Activated CD8-positive, alpha-beta memory T cell treated with anti-CD3 and anti-CD28 coated beads, Interleukin-2, amount 50 U/mL, for 48 hours (primary cell): ENCODE data around the gene SNTG2.
"Not testable (repeated sequence)": the region's sequence is repeated elsewhere in the genome, so short reads cannot be mapped to it uniquely, and the experiment has no call there.

Source experiments
- DNase-seq: peaks from one replicate; pipeline ENCODE4 v3.0.0-alpha.2; 2020

SNTG2 gene

GRCh38 chr2:1104364-1104763, 153.7 kb downstream of the SNTG2 start:
- no peak for DNase-seq

GRCh38 chr2:1106344-1106743, 155.7 kb downstream of the SNTG2 start:
- not testable (repeated sequence) for DNase-seq

GRCh38 chr2:1115843-1116539, 165.3 kb downstream of the SNTG2 start:
- no peak for DNase-seq

GRCh38 chr2:1117569-1117968, 166.9 kb downstream of the SNTG2 start:
- no peak for DNase-seq

GRCh38 chr2:1125217-1125616, 174.6 kb downstream of the SNTG2 start:
- no peak for DNase-seq

- no peak for DNase-seq
Measured at GRCh38 chr2:1125633-1126370, 175.2 kb downstream of the SNTG2 start.

- DNase-seq: no peak
Measured at GRCh38 chr2:1129982-1130381, 179.3 kb downstream of the SNTG2 start.

GRCh38 chr2:1130922-1131321, 180.3 kb downstream of the SNTG2 start:
- no peak for DNase-seq

GRCh38 chr2:1132328-1132969, 181.8 kb downstream of the SNTG2 start:
- DNase-seq: no peak

GRCh38 chr2:1133896-1134295, 183.2 kb downstream of the SNTG2 start:
- DNase-seq: not testable (repeated sequence)

GRCh38 chr2:1134629-1135028, 184.0 kb downstream of the SNTG2 start:
- no peak for DNase-seq

- no peak for DNase-seq
Measured at GRCh38 chr2:1136067-1136466, 185.4 kb downstream of the SNTG2 start.

GRCh38 chr2:1136846-1137245, 186.2 kb downstream of the SNTG2 start:
- no peak for DNase-seq

GRCh38 chr2:1137264-1137663, 186.6 kb downstream of the SNTG2 start:
- no peak for DNase-seq

- DNase-seq: no peak
Measured at GRCh38 chr2:1137913-1138391, 187.3 kb downstream of the SNTG2 start.

- peak; percentile 85 for DNase-seq
Measured at GRCh38 chr2:1140389-1141003, 189.8 kb downstream of the SNTG2 start.

- no peak for DNase-seq
Measured at GRCh38 chr2:1141079-1141478, 190.4 kb downstream of the SNTG2 start.

- no peak for DNase-seq
Measured at GRCh38 chr2:1143129-1143528, 192.5 kb downstream of the SNTG2 start.

GRCh38 chr2:1147873-1148612, 197.4 kb downstream of the SNTG2 start:
- DNase-seq: no peak

- no peak for DNase-seq
Measured at GRCh38 chr2:1150724-1151511, 200.3 kb downstream of the SNTG2 start.

- DNase-seq: no peak
Measured at GRCh38 chr2:1152375-1152774, 201.7 kb downstream of the SNTG2 start.

GRCh38 chr2:1153920-1154319, 203.3 kb downstream of the SNTG2 start:
- DNase-seq: no peak
